GM18858 (cell line): ENCODE measurements around the gene RPP25.
"Not testable (repeated sequence)": the region's sequence is repeated elsewhere in the genome, so short reads cannot be mapped to it uniquely, and the experiment has no call there.

Source experiments
- ATAC-seq: cut with Tn5 transposase; IDR thresholded peaks from one replicate; pipeline ENCODE4 v1.9.1; 2021; ENCODE audit not compliant: unreplicated experiment

RPP25 gene

GRCh38 chr15:74924525-74924924 lies 32.0 kb downstream of the RPP25 start:
- no peak for ATAC-seq

GRCh38 chr15:74920456-74920855 lies 36.1 kb downstream of the RPP25 start:
- ATAC-seq = no peak

- no peak for ATAC-seq
Observed at GRCh38 chr15:74917676-74918075, 38.9 kb downstream of the RPP25 start.

- not testable (repeated sequence) for ATAC-seq
Observed at GRCh38 chr15:74913799-74914198, 42.8 kb downstream of the RPP25 start.

- ATAC-seq = no peak
Observed at GRCh38 chr15:74913041-74913440, 43.5 kb downstream of the RPP25 start.

- ATAC-seq = no peak
Observed at GRCh38 chr15:74908635-74909034, 47.9 kb downstream of the RPP25 start.

- ATAC-seq = no peak
Observed at GRCh38 chr15:74907163-74907870, 49.3 kb downstream of the RPP25 start.

GRCh38 chr15:74906450-74907162 lies 50.0 kb downstream of the RPP25 start, which contains the start of gene FAM219B:
Gene FAM219B, minus strand, starts transcription at chr15:74906851. Its CDS starts 51 bp downstream, at chr15:74906800.
- peak; percentile 84 for ATAC-seq

GRCh38 chr15:74906067-74906449 lies 50.5 kb downstream of the RPP25 start:
- ATAC-seq = no peak
